ENCODE results near the gene RBM19.

Gene RBM19

GRCh38 chr12:113880988-113881962 is 84.8 kb downstream of the RBM19 start:
- H3K4me3 ChIP-seq (ENCODE audit: low read length), result no peak overlapping the region
- H3K4me2 ChIP-seq (ENCODE audit: low read length), result no peak overlapping the region
- no peaks in the 10 kb centered on the region for H3K36me3 ChIP-seq (ENCODE audit: control insufficient read depth, low read length)
- H3F3A ChIP-seq (ENCODE audit: control insufficient read depth, insufficient read depth), result no peaks in the 10 kb centered on the region
- no peaks in the 10 kb centered on the region for H3K4me1 ChIP-seq (ENCODE audit: control insufficient read depth, low read length)
- no peaks in the 10 kb centered on the region for H3K27me3 ChIP-seq (ENCODE audit: control insufficient read depth, low read length)
- TF ChIP-seq EZH2phosphoT487 (IDR thresholded peaks at IDR 0.05; ENCODE audit: borderline replicate concordance, low read length) (no peak), CTCF (IDR thresholded peaks at IDR 0.05; ENCODE audit: low read depth, low read length, poor library complexity, severe bottlenecking) (no peak)
- no peaks in the 10 kb centered on the region for H3K9me2 ChIP-seq (replicated peaks; ENCODE audit: control insufficient read depth, low read length)
- H3K27ac ChIP-seq (ENCODE audit: low read depth, low read length), result no peak overlapping the region
- no peaks in the 10 kb centered on the region for H4K20me1 ChIP-seq (ENCODE audit: control insufficient read depth, insufficient read depth, low read depth, low read length)
- no peaks in the 10 kb centered on the region for H3K79me2 ChIP-seq (ENCODE audit: control insufficient read depth, low read length)
- H3K9me3 ChIP-seq (ENCODE audit: control insufficient read depth, insufficient read depth, low read length), result no peaks in the 10 kb centered on the region

GRCh38 chr12:113880326-113880725 is 85.8 kb downstream of the RBM19 start:
- H3K27ac ChIP-seq (ENCODE audit: low read depth, low read length), result no peak overlapping the region
- H3K9me2 ChIP-seq (replicated peaks; ENCODE audit: control insufficient read depth, low read length), result no peaks in the 10 kb centered on the region
- H3K4me3 ChIP-seq (ENCODE audit: low read length), result no peak overlapping the region
- no peaks in the 10 kb centered on the region for H3K27me3 ChIP-seq (ENCODE audit: control insufficient read depth, low read length)
- no peaks in the 10 kb centered on the region for H3K36me3 ChIP-seq (ENCODE audit: control insufficient read depth, low read length)
- no peaks in the 10 kb centered on the region for H4K20me1 ChIP-seq (ENCODE audit: control insufficient read depth, insufficient read depth, low read depth, low read length)
- no peaks in the 10 kb centered on the region for H3K4me1 ChIP-seq (ENCODE audit: control insufficient read depth, low read length)
- H3K79me2 ChIP-seq (ENCODE audit: control insufficient read depth, low read length), result no peaks in the 10 kb centered on the region
- no peaks in the 10 kb centered on the region for H3K9me3 ChIP-seq (ENCODE audit: control insufficient read depth, insufficient read depth, low read length)
- no peaks in the 10 kb centered on the region for H3F3A ChIP-seq (ENCODE audit: control insufficient read depth, insufficient read depth)
- H3K4me2 ChIP-seq (ENCODE audit: low read length), result no peak overlapping the region
- TF ChIP-seq EZH2phosphoT487 (IDR thresholded peaks at IDR 0.05; ENCODE audit: borderline replicate concordance, low read length) (no peak), CTCF (IDR thresholded peaks at IDR 0.05; ENCODE audit: low read depth, low read length, poor library complexity, severe bottlenecking) (no peak)

- H3K27me3 ChIP-seq (ENCODE audit: control insufficient read depth, low read length), result no peaks in the 10 kb centered on the region
- no peak overlapping the region for H3K27ac ChIP-seq (ENCODE audit: low read depth, low read length)
- H3K9me3 ChIP-seq (ENCODE audit: control insufficient read depth, insufficient read depth, low read length), result no peaks in the 10 kb centered on the region
- H3K4me1 ChIP-seq (ENCODE audit: control insufficient read depth, low read length), result no peaks in the 10 kb centered on the region
- no peak overlapping the region for H3K4me2 ChIP-seq (ENCODE audit: low read length)
- no peaks in the 10 kb centered on the region for H3K36me3 ChIP-seq (ENCODE audit: control insufficient read depth, low read length)
- no peaks in the 10 kb centered on the region for H3K9me2 ChIP-seq (replicated peaks; ENCODE audit: control insufficient read depth, low read length)
- no peak overlapping the region for H3K4me3 ChIP-seq (ENCODE audit: low read length)
- TF ChIP-seq CTCF (IDR thresholded peaks at IDR 0.05; ENCODE audit: low read depth, low read length, poor library complexity, severe bottlenecking) (no peak), EZH2phosphoT487 (IDR thresholded peaks at IDR 0.05; ENCODE audit: borderline replicate concordance, low read length) (no peak)
- H3F3A ChIP-seq (ENCODE audit: control insufficient read depth, insufficient read depth), result no peaks in the 10 kb centered on the region
- H3K79me2 ChIP-seq (ENCODE audit: control insufficient read depth, low read length), result no peaks in the 10 kb centered on the region
- H4K20me1 ChIP-seq (ENCODE audit: control insufficient read depth, insufficient read depth, low read depth, low read length), result no peaks in the 10 kb centered on the region
Observed at GRCh38 chr12:113879658-113880057, 86.5 kb downstream of the RBM19 start.
